ENCODE results near the gene XAGE1B. TPM values are rescaled to one million over a fixed set of nuclear protein-coding genes. Genes with fewer than 3 reads are reported as not detected.

The XAGE1B gene
- polyA plus RNA-seq, 1 donor, result 0.30 TPM

Other genes starting within 250 kb of the XAGE1B start
- gene XAGE2, start 148.0 kb downstream of the XAGE1B start, polyA plus RNA-seq (ENCODE audit: insufficient read length), result not detected
- not detected for gene XAGE1A, start 21.3 kb downstream of the XAGE1B start, polyA plus RNA-seq (ENCODE audit: insufficient read length)
- gene SSX7, start 137.8 kb upstream of the XAGE1B start, polyA plus RNA-seq (ENCODE audit: insufficient read length), result not detected
- gene SSX2, start 190.1 kb upstream of the XAGE1B start, polyA plus RNA-seq (ENCODE audit: insufficient read length), result not detected
- gene SSX2B, start 234.2 kb upstream of the XAGE1B start, polyA plus RNA-seq (ENCODE audit: insufficient read length), result not detected